ENCODE results near the gene UBE2F. TPM values are rescaled to one million over a fixed set of nuclear protein-coding genes. Genes with fewer than 3 reads are reported as not detected.

UBE2F gene
- polyA plus RNA-seq, 1 of the 3 experiments (the other 2 are of a cell fraction) = 56.9 TPM

DNA sequence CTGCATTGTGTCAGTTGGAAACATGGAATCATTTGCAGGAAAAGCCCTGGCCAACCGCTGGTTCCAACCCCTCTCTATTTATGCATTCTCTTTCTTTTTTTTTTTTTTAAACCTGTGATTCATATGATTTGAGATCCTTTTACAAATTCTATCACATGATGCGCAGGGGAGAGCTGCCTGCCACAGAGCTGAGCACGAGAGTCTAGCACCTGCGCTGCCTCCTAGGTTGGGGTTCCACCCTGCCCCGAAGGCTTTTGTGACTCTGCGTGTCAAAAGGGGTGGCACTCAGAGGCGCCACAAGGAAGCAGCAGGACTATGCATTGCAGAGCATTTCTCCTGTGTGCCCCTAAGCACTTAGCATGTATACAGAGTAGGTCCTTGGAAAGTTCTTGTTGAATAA, 116.0 kb downstream of the UBE2F start:
- Histone ChIP-seq H3K27me3 (ENCODE audit: insufficient read depth) (no peaks in the 10 kb centered on the region), H3F3A (replicated peaks; ENCODE audit: insufficient read depth) (no peaks in the 10 kb centered on the region), H3K9ac (no peak overlapping the region), H3K4me3 (ENCODE audit: low read depth in 2 of 2, low read length in 1 of 2) (no peak overlapping the region), H3K36me3 (replicated peaks in 1 of 2; ENCODE audit: control insufficient read depth in 1 of 2, insufficient read depth in 2 of 2, low read length in 1 of 2) (peaks cover 31 to 39% of the 10 kb centered on the region in 2 experiments), H4K20me1 (ENCODE audit: insufficient read depth) (no peaks in the 10 kb centered on the region), H3K27ac (ENCODE audit: low read depth in 2 of 2, low read length in 1 of 2) (no peak overlapping the region), H3K4me1 (ENCODE audit: control insufficient read depth in 1 of 2, insufficient read depth in 2 of 2, low read depth in 1 of 2, low read length in 1 of 2) (peaks cover 0 to 10% of the 10 kb centered on the region in 2 experiments; a peak in 1 of 4 replicates), H3K9me2 (no peaks in the 10 kb centered on the region), H2AFZ (ENCODE audit: low read depth) (no peak overlapping the region), H3K9me3 (no peaks in the 10 kb centered on the region), H3K79me2 (ENCODE audit: insufficient read depth) (no peaks in the 10 kb centered on the region), H3K4me2 (no peak overlapping the region)
- no peak for DNase-seq
- TF ChIP-seq JUND (IDR thresholded peaks at IDR 0.05) (no peak), MEF2A (IDR thresholded peaks at IDR 0.05; ENCODE audit: borderline replicate concordance, low read depth) (no peak), GATA2 (CRISPR knock-in tag; IDR thresholded peaks at IDR 0.05) (no peak), TEAD4 (IDR thresholded peaks at IDR 0.05; ENCODE audit: borderline replicate concordance, insufficient read depth) (no peak), FOSL2 (IDR thresholded peaks at IDR 0.05; ENCODE audit: borderline replicate concordance, low read depth) (no peak), FOXM1 (IDR thresholded peaks at IDR 0.05; ENCODE audit: low read depth) (no peak), GABPA (IDR thresholded peaks at IDR 0.05; ENCODE audit: low read depth) (no peak), RXRA (IDR thresholded peaks at IDR 0.05; ENCODE audit: borderline replicate concordance, low read depth) (no peak), RAD21 (IDR thresholded peaks at IDR 0.05; ENCODE audit: low read length) (no peak), POLR2AphosphoS5 (IDR thresholded peaks at IDR 0.05; ENCODE audit: low read depth, low read length) (no peak), ELF1 (IDR thresholded peaks at IDR 0.05) (no peak), TAF1 (IDR thresholded peaks at IDR 0.05; ENCODE audit: borderline replicate concordance, low read depth, low read length) (no peak), MXI1 (IDR thresholded peaks at IDR 0.05; ENCODE audit: low read depth, low read length) (no peak), EZH2phosphoT487 (IDR thresholded peaks at IDR 0.05; ENCODE audit: borderline replicate concordance, low read depth) (no peak), NFIC (IDR thresholded peaks at IDR 0.05; ENCODE audit: borderline replicate concordance) (no peak)
- TF ChIP-seq, protein P1, sequence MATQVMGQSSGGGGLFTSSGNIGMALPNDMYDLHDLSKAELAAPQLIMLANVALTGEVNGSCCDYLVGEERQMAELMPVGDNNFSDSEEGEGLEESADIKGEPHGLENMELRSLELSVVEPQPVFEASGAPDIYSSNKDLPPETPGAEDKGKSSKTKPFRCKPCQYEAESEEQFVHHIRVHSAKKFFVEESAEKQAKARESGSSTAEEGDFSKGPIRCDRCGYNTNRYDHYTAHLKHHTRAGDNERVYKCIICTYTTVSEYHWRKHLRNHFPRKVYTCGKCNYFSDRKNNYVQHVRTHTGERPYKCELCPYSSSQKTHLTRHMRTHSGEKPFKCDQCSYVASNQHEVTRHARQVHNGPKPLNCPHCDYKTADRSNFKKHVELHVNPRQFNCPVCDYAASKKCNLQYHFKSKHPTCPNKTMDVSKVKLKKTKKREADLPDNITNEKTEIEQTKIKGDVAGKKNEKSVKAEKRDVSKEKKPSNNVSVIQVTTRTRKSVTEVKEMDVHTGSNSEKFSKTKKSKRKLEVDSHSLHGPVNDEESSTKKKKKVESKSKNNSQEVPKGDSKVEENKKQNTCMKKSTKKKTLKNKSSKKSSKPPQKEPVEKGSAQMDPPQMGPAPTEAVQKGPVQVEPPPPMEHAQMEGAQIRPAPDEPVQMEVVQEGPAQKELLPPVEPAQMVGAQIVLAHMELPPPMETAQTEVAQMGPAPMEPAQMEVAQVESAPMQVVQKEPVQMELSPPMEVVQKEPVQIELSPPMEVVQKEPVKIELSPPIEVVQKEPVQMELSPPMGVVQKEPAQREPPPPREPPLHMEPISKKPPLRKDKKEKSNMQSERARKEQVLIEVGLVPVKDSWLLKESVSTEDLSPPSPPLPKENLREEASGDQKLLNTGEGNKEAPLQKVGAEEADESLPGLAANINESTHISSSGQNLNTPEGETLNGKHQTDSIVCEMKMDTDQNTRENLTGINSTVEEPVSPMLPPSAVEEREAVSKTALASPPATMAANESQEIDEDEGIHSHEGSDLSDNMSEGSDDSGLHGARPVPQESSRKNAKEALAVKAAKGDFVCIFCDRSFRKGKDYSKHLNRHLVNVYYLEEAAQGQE (IDR thresholded peaks at IDR 0.05; ENCODE audit: low read depth, low read length) = no peak
- TF ChIP-seq, protein P2, sequence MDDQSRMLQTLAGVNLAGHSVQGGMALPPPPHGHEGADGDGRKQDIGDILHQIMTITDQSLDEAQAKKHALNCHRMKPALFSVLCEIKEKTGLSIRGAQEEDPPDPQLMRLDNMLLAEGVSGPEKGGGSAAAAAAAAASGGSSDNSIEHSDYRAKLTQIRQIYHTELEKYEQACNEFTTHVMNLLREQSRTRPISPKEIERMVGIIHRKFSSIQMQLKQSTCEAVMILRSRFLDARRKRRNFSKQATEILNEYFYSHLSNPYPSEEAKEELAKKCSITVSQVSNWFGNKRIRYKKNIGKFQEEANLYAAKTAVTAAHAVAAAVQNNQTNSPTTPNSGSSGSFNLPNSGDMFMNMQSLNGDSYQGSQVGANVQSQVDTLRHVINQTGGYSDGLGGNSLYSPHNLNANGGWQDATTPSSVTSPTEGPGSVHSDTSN (IDR thresholded peaks at IDR 0.05) = no peak
- TF ChIP-seq, protein P3, sequence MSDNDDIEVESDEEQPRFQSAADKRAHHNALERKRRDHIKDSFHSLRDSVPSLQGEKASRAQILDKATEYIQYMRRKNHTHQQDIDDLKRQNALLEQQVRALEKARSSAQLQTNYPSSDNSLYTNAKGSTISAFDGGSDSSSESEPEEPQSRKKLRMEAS (IDR thresholded peaks at IDR 0.05; ENCODE audit: low read depth) = no peak
- TF ChIP-seq, protein P4, sequence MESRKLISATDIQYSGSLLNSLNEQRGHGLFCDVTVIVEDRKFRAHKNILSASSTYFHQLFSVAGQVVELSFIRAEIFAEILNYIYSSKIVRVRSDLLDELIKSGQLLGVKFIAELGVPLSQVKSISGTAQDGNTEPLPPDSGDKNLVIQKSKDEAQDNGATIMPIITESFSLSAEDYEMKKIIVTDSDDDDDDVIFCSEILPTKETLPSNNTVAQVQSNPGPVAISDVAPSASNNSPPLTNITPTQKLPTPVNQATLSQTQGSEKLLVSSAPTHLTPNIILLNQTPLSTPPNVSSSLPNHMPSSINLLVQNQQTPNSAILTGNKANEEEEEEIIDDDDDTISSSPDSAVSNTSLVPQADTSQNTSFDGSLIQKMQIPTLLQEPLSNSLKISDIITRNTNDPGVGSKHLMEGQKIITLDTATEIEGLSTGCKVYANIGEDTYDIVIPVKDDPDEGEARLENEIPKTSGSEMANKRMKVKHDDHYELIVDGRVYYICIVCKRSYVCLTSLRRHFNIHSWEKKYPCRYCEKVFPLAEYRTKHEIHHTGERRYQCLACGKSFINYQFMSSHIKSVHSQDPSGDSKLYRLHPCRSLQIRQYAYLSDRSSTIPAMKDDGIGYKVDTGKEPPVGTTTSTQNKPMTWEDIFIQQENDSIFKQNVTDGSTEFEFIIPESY (IDR thresholded peaks at IDR 0.05; ENCODE audit: borderline replicate concordance, low read depth) = no peak
- TF ChIP-seq, protein P5, sequence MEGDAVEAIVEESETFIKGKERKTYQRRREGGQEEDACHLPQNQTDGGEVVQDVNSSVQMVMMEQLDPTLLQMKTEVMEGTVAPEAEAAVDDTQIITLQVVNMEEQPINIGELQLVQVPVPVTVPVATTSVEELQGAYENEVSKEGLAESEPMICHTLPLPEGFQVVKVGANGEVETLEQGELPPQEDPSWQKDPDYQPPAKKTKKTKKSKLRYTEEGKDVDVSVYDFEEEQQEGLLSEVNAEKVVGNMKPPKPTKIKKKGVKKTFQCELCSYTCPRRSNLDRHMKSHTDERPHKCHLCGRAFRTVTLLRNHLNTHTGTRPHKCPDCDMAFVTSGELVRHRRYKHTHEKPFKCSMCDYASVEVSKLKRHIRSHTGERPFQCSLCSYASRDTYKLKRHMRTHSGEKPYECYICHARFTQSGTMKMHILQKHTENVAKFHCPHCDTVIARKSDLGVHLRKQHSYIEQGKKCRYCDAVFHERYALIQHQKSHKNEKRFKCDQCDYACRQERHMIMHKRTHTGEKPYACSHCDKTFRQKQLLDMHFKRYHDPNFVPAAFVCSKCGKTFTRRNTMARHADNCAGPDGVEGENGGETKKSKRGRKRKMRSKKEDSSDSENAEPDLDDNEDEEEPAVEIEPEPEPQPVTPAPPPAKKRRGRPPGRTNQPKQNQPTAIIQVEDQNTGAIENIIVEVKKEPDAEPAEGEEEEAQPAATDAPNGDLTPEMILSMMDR (IDR thresholded peaks at IDR 0.05) = no peak
- POLR2A ChIA-PET = no interaction called here
- 93% methylated on average over 7 of the region's 7 CpGs for whole genome bisulfite sequencing (ENCODE audit: low lambda C conversion rate)
- CTCF ChIA-PET = interaction anchor here (1.1 kb wide), 1 partner anchor 128 kb away, joined by 3 read pairs; no protein-coding TSS in a partner anchor
